COLO668 (cell line): ENCODE data around the gene SLC7A4.
"Not testable (repeated sequence)": the region's sequence is repeated elsewhere in the genome, so short reads cannot be mapped to it uniquely, and the experiment has no call there.

Experiments
- DNase-seq: peaks from one replicate; lab custom pipeline; 2025; ENCODE audit not compliant: unreplicated experiment; lab: John Stamatoyannopoulos, UW

SLC7A4 gene

DNA sequence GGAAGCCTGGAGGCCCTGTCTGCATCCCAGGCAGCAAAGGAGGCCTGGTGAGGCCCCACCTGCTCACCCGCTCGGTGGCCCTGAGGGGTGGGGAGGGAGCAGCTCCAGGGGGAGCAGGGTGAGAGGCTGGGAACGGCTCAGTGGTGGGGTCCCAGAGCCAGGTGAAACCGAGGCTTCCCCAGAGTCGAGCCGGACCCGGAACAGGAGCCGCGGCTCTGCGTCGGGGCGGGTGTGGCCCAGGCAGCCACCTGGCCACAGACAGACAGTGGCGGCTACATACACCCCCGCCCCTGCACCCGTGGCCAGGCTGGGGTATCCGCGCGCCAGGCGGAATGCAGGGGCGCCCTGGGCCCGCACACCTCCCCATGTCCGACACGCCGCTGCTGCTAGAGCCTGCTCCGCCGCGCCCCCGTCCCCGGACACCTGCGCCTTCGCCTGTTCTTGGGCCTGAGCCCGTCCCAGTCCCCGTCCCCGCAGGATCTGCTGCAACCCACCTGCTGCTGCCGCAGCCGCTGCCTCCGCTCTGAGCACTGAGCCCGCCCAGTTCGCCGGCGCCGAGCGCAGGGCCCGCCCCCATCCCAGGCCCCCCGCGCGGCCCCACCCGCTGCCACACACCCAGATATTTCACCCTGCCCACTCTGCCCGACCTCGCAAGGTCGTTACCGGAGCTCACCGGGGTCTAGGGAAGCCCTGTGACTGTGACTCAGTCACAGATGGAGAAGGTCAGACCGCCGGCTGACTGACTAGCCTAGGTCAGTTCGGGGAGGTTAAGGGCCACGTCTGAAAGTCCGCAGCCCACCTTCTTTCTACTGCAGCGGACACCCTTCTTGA is at the start of gene SLC7A4:
Gene SLC7A4 (minus strand): TSS at position 525 of the 831 bp plus-strand sequence. CDS start 749 bp downstream, outside the sequence.
- DNase-seq, result peak; percentile 69

DNA sequence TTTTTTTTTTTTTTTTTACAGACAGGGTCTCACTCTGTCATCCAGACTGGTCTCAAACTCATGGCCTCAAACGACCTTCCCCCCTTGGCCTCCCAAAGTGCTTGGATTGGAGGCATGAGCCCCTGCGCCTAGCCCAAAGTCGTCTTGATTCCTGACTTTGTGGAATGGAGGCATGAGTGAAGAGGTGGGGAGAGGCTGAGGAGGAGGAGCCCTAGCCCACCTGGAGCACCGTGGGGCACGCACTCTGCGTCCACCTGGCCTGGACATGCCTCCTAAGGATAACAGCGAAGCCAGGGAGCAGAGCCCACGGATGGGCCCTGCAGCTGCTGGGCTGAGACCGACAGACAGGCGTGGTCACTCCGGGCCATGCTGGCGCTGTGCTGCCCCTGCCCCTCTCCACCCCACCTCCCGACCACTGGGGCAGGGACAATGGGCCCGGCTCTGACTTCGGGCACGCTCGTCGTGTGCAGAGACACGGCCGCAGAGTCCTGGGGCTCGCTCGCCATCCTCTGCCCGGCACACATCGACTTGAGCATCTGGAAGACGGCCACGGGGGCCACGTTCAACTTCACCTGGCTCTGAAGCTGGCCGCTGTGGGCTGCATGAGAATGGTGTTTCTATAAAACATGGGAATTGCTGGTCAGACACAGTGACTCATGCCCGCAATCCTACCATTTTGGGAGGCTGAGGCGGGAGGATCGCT is 48.2 kb upstream of the SLC7A4 start:
- no peak for DNase-seq

- no peak for DNase-seq
These were observed 47.1 kb upstream of the SLC7A4 start for GRCh38 chr22:21079493-21079892.

GRCh38 chr22:21078916-21079315 is 46.6 kb upstream of the SLC7A4 start:
- DNase-seq, result no peak

- no peak for DNase-seq
These were observed 45.6 kb upstream of the SLC7A4 start for GRCh38 chr22:21077884-21078508.

DNA sequence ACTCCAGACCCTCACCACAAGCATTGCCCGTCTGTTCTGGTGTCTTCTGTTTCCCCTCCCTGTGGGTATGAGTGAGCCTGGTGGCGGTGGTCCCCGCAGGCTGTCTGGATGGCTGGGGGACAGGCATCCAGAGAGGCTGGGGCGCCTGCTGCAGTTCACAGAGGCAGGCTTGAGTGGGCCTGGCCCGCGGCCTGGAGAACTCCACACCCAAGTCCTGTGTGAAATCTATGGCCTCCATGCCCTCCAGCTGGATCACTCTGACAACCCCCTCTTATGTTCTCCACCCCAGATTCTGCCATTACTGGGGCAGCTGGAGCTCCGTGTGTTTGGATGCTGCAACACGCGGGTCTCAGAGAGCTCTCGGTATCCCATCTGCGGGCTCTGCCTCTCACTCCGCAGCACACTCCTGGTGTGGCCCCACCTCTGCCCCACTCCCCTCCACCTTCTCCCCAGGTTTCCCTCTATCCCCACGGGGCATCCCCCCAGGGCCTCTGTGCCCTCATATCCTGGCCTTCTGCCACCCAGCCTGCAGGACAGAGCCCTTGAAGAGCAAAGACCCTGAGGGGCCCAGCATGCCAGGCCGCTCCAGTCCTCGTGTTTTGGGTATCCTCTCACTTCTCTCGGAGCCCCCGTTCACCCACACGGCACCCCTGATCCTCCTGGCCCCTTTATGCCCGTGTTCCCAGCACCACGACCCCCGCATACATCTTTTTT is 44.7 kb upstream of the SLC7A4 start:
- no peak for DNase-seq

GRCh38 chr22:21075516-21076138 is 43.3 kb upstream of the SLC7A4 start:
- no peak for DNase-seq

- DNase-seq, result no peak
These were observed 41.8 kb upstream of the SLC7A4 start for GRCh38 chr22:21074102-21074715.

DNA sequence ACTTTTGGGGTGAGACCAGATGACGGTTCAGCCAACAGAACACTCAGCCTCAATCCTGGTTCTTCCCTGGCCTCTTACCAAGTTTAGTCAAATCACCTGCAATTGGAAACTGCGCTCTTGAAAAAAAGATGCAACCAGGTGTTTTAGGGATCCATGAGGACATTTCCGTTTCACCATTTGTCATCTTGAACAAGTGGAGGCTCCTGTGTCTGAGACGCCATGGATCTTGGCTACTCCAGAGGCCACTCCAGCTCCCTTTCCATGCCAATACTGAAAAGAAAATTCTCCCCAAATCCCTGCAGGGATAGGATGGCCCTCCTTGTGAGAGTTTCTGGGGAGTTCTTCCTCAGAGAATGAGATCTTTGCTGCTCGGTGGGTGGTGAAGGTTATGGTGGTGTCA is 41.1 kb upstream of the SLC7A4 start:
- no peak for DNase-seq

DNA sequence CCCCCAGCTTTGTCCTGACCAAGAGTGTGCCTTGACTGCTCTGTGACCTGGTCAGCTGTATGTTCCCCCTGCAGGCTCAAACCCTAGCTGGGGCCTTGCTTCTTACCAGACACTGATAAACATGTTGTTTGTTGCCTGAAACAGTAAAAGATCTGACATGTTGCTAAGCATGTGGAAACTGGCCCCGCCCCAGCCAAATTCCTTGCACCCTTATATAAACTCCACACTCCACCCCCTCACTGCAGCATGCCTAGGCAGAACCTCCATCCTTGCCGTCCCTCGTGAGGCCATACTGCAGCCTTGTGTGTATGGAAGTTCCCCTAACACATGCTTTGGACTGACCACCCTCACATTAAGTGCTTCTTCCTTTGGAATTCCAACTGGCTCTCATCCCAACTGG is 40.7 kb upstream of the SLC7A4 start:
- no peak for DNase-seq

- DNase-seq, result not testable (repeated sequence)
These were observed 39.4 kb upstream of the SLC7A4 start for GRCh38 chr22:21071796-21072195.

- no peak for DNase-seq
These were observed 38.6 kb upstream of the SLC7A4 start for GRCh38 chr22:21070690-21071615.

- DNase-seq, result no peak
These were observed 37.0 kb upstream of the SLC7A4 start for GRCh38 chr22:21069375-21069774.

GRCh38 chr22:21068681-21069276 is 36.4 kb upstream of the SLC7A4 start:
- DNase-seq, result no peak

- no peak for DNase-seq
These were observed 35.7 kb upstream of the SLC7A4 start for GRCh38 chr22:21067901-21068680.

DNA sequence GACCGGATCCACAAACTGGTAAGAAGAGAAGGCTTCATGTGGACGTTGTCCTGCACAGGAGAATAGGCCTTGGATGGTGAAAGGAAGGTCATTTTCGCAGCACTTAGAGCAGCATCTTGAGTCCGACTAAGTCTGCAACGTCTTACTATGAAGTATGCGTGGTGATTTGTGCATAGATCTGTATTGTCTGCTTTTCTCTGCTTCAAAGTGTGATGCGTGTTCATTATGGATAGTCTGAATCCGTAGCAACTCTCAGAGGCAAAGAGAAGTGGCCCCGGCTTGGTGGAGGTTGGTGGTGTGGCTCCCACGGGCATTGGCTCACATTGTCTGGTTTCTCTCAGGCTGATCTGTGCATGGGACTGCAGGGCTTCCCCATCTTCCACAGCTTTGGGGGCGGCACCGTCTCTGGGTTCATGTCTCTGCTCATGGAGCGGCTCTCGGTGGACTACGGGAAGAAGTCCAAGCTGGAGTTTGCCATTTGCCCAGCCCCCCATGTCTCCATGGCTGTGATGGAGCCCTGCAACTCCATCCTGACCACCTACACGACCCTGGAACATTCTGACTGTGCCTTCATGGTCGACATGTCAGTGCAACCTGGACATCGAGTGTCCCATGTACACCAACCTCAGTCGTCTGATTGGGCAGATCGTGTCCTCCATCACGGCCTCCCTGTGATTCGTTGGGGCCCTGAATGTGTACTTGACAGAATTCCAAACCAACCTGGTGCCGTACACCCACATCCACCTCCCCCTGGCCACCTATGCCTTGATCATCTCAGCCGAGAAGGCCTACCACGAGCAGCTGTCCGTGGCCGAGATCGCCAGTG is 34.9 kb upstream of the SLC7A4 start:
- no peak for DNase-seq
